WTC11 (cell line): ENCODE measurements around the gene GZMB. TPM values are rescaled to one million over a fixed set of nuclear protein-coding genes. Genes with fewer than 3 reads are reported as not detected.

Experiments used
- ATAC-seq: fragments of 200-7000 bp; cut with Tn5 transposase; 2 replicates; pipeline ENCODE4 v1.10.0; 2021; ENCODE audit warnings: mild to moderate bottlenecking, moderate library complexity
- CTCF ChIA-PET: fragments of 300-600 bp; sonication (Branson Sonifier 250); formaldehyde crosslinking; loops from one replicate; lab custom pipeline; 2021; ENCODE audit warnings: antibody characterized with exemption; lab: Charles Lee
- POLR2A ChIA-PET: fragments of 350-600 bp; sonication (Branson Sonifier 250); formaldehyde crosslinking; loops from one replicate; lab custom pipeline; 2021; ENCODE audit warnings: antibody characterized with exemption; lab: Charles Lee
- DNase-seq: peaks from one replicate; pipeline ENCODE4 v3.0.0; 2021; ENCODE audit warnings: low spot score
- H3K27ac Mint-ChIP-seq: 2 replicates; pipeline ENCODE4 v1.8.0; 2021; ENCODE audit warnings: mixed read lengths
- H3K27me3 Mint-ChIP-seq: 2 replicates; pipeline ENCODE4 v1.8.0; 2021; ENCODE audit warnings: low read depth, mild to moderate bottlenecking, moderate library complexity, mixed read lengths
- H3K36me3 Mint-ChIP-seq: 2 replicates; pipeline ENCODE4 v1.8.0; 2021; ENCODE audit warnings: mixed read lengths
- H3K4me1 Mint-ChIP-seq: 2 replicates; pipeline ENCODE4 v1.8.0; 2022; ENCODE audit warnings: mixed read lengths
- H3K4me3 Mint-ChIP-seq: 2 replicates; pipeline ENCODE4 v1.8.0; 2021; ENCODE audit warnings: mild to moderate bottlenecking, moderate library complexity, mixed read lengths
- H3K9me3 Mint-ChIP-seq: 2 replicates; pipeline ENCODE4 v1.8.0; 2021; ENCODE audit warnings: mixed read lengths
- AFF4 ChIP-seq: sonication (generic); formaldehyde crosslinking; IDR thresholded peaks from 2 replicates; pipeline ENCODE4 v1.8.1; 2023; ENCODE audit warnings: mild to moderate bottlenecking, missing genetic modification reagents, borderline replicate concordance
- ARID4B ChIP-seq: sonication (generic); formaldehyde crosslinking; IDR thresholded peaks from 2 replicates; pipeline ENCODE4 v1.8.0; 2023; ENCODE audit warnings: missing genetic modification reagents, mild to moderate bottlenecking, borderline replicate concordance
- ATF2 ChIP-seq: sonication (generic); formaldehyde crosslinking; IDR thresholded peaks from 2 replicates; pipeline ENCODE4 v1.8.1; 2022; ENCODE audit warnings: low read depth, missing genetic modification reagents, borderline replicate concordance
- ATF3 ChIP-seq: sonication (generic); formaldehyde crosslinking; conservative IDR thresholded peaks from 2 replicates; pipeline ENCODE4 v1.8.1; 2022; ENCODE audit warnings: mild to moderate bottlenecking, missing genetic modification reagents
- ATF6 ChIP-seq: sonication (generic); formaldehyde crosslinking; IDR thresholded peaks from 2 replicates; pipeline ENCODE4 v1.8.1; 2023; ENCODE audit warnings: mild to moderate bottlenecking, missing genetic modification reagents
- CBFB ChIP-seq: sonication (generic); formaldehyde crosslinking; IDR thresholded peaks from 2 replicates; pipeline ENCODE4 v1.8.1; 2022; ENCODE audit warnings: mild to moderate bottlenecking, low read depth, missing genetic modification reagents
- ERG ChIP-seq: fragments of 250-450 bp; sonication (Bioruptor Pico); IDR thresholded peaks from 2 replicates; pipeline ENCODE4 v1.8.0; 2021; ENCODE audit warnings: mild to moderate bottlenecking
- HMGXB4 ChIP-seq: sonication (generic); formaldehyde crosslinking; IDR thresholded peaks from 2 replicates; pipeline ENCODE4 v1.8.1; 2023; ENCODE audit warnings: mild to moderate bottlenecking, moderate library complexity, missing genetic modification reagents
- IRF1 ChIP-seq: sonication (generic); formaldehyde crosslinking; IDR thresholded peaks from 2 replicates; pipeline ENCODE4 v1.8.0; 2023; ENCODE audit warnings: missing genetic modification reagents
- JAZF1 ChIP-seq: fragments of 250-450 bp; sonication (Bioruptor Pico); IDR thresholded peaks from 2 replicates; pipeline ENCODE4 v1.9.0; 2021; ENCODE audit warnings: moderate library complexity, mild to moderate bottlenecking, inconsistent platforms
- JUN ChIP-seq: sonication (generic); formaldehyde crosslinking; IDR thresholded peaks from 2 replicates; pipeline ENCODE4 v1.8.0; 2023; ENCODE audit warnings: mild to moderate bottlenecking, missing genetic modification reagents
- MXD4 ChIP-seq: fragments of 250-450 bp; sonication (Bioruptor Pico); IDR thresholded peaks from 2 replicates; pipeline ENCODE4 v1.8.0; 2021; ENCODE audit warnings: mild to moderate bottlenecking, moderate library complexity, borderline replicate concordance
- NR1H2 ChIP-seq: sonication (generic); formaldehyde crosslinking; IDR thresholded peaks from 2 replicates; pipeline ENCODE4 v1.9.0; 2021; ENCODE audit warnings: mild to moderate bottlenecking, moderate library complexity, missing genetic modification reagents
- RORB ChIP-seq: fragments of 250-450 bp; sonication (Bioruptor Pico); IDR thresholded peaks from 2 replicates; pipeline ENCODE4 v1.9.0; 2021; ENCODE audit warnings: mild to moderate bottlenecking
- SMAD3 ChIP-seq: sonication (generic); formaldehyde crosslinking; IDR thresholded peaks from 2 replicates; pipeline ENCODE4 v1.8.0; 2022; ENCODE audit warnings: missing genetic modification reagents, mild to moderate bottlenecking, borderline replicate concordance
- TEAD1 ChIP-seq: sonication (generic); formaldehyde crosslinking; IDR thresholded peaks from 2 replicates; pipeline ENCODE4 v1.8.0; 2022; ENCODE audit warnings: mild to moderate bottlenecking, missing genetic modification reagents
- TP53 ChIP-seq: sonication (generic); formaldehyde crosslinking; IDR thresholded peaks from 2 replicates; pipeline ENCODE4 v1.8.1; 2023; ENCODE audit warnings: mild to moderate bottlenecking, missing genetic modification reagents
- ZNF138 ChIP-seq: sonication (generic); formaldehyde crosslinking; conservative IDR thresholded peaks from 2 replicates; pipeline ENCODE4 v1.8.1; 2022; ENCODE audit warnings: mild to moderate bottlenecking, moderate library complexity, missing genetic modification reagents
- ZNF317 ChIP-seq: sonication (generic); formaldehyde crosslinking; IDR thresholded peaks from 2 replicates; pipeline ENCODE4 v1.8.1; 2023; ENCODE audit warnings: low read depth, mild to moderate bottlenecking, moderate library complexity, missing genetic modification reagents, borderline replicate concordance
- total RNA-seq: library from RNA; stranded (reverse); gene quantifications from 3 replicates; pipeline ENCODE4 v1.2.3, GENCODE V29; 2021

Gene GZMB
- total RNA-seq, 1 experiment from 2014 or later, result 0.68 TPM

- CTCF ChIA-PET, result interaction anchor here (0.9 kb wide), 1 partner anchor 57 kb away, joined by 3 read pairs; no protein-coding TSS in a partner anchor
- DNase-seq (no peak), ATAC-seq (peak; percentile 55)
- Mint-ChIP-seq H3K4me3 (no peak overlapping the region), H3K9me3 (peaks cover 5% of the 10 kb centered on the region; the same call in 1 of the 2 replicates), H3K27ac (no peak overlapping the region), H3K27me3 (peaks cover 4% of the 10 kb centered on the region), H3K36me3 (no peaks in the 10 kb centered on the region), H3K4me1 (no peaks in the 10 kb centered on the region)
- POLR2A ChIA-PET, result no interaction called here
- no peak for TF ChIP-seq TEAD1 (CRISPR knock-in tag)
- no peak for TF ChIP-seq CBFB (CRISPR knock-in tag)
- TF ChIP-seq ATF6 (CRISPR knock-in tag), result no peak
- TF ChIP-seq ATF2, result no peak
- TF ChIP-seq SMAD3 (CRISPR knock-in tag), result no peak
- TF ChIP-seq TP53 (CRISPR knock-in tag), result no peak
- no peak for TF ChIP-seq HMGXB4 (CRISPR knock-in tag)
- no peak for TF ChIP-seq MXD4 (CRISPR knock-in tag)
- TF ChIP-seq ZNF317 (CRISPR knock-in tag), result no peak
- no peak for TF ChIP-seq NR1H2
- no peak for TF ChIP-seq RORB (CRISPR knock-in tag)
- no peak for TF ChIP-seq AFF4 (CRISPR knock-in tag)
- TF ChIP-seq ATF3 (CRISPR knock-in tag), result no peak
- TF ChIP-seq JUN, result no peak
- no peak for TF ChIP-seq ERG (CRISPR knock-in tag)
- no peak for TF ChIP-seq ZNF138 (CRISPR knock-in tag)
- no peak for TF ChIP-seq ARID4B
- no peak for TF ChIP-seq JAZF1 (CRISPR knock-in tag)
- no peak for TF ChIP-seq IRF1 (CRISPR knock-in tag)
These were observed 28.8 kb upstream of the GZMB start for GRCh38 chr14:24662753-24663152.
